GM23338 (cell line): Measurements from ENCODE around the gene S100A6.

Source experiments
- CREB1 ChIP-seq: fragments of 250-450 bp; sonication (Bioruptor Pico); IDR thresholded peaks from 2 replicates; pipeline ENCODE4 v1.5.0; 2020; ENCODE audit warnings: low read depth, mild to moderate bottlenecking, moderate library complexity
- CTCF ChIP-seq, 2 experiments: fragments of 200-600 bp in 1 of 2; sonication (generic) in 1 of 2; conservative IDR thresholded peaks; 2 replicates each; pipeline versions ENCODE4 v1.5.1 to v1.6.1; 2016 to 2017; ENCODE audit warnings: antibody characterized with exemption in 2 of 2, low read depth in 2 of 2, mild to moderate bottlenecking in 2 of 2, moderate library complexity in 1 of 2
- ETS1 ChIP-seq: IDR thresholded peaks from 2 replicates; pipeline ENCODE4 v1.6.1; 2016; ENCODE audit warnings: antibody characterized with exemption
- EZH2 ChIP-seq: fragments of 200-600 bp; sonication (generic); IDR thresholded peaks from one replicate; pipeline ENCODE4 v1.8.0; 2017; ENCODE audit warnings: antibody characterized with exemption, mild to moderate bottlenecking, low read depth; ENCODE audit not compliant: unreplicated experiment
- EZH2phosphoT487 ChIP-seq: fragments of 200-600 bp; sonication (generic); IDR thresholded peaks from one replicate; pipeline ENCODE4 v1.8.1; 2018; ENCODE audit warnings: antibody characterized with exemption; ENCODE audit not compliant: unreplicated experiment
- JUNB ChIP-seq: IDR thresholded peaks from one replicate; pipeline ENCODE4 v1.6.1; 2016; ENCODE audit warnings: antibody characterized with exemption; ENCODE audit not compliant: unreplicated experiment
- NANOG ChIP-seq: IDR thresholded peaks from 2 replicates; pipeline ENCODE4 v1.6.1; 2016; ENCODE audit warnings: antibody characterized with exemption, borderline replicate concordance
- POLR2AphosphoS5 ChIP-seq: IDR thresholded peaks from 2 replicates; pipeline ENCODE4 v1.6.1; 2016; ENCODE audit warnings: antibody characterized with exemption, low read depth
- REST ChIP-seq: IDR thresholded peaks from one replicate; pipeline ENCODE4 v1.6.1; 2018; ENCODE audit warnings: antibody characterized with exemption; ENCODE audit not compliant: unreplicated experiment
- STAT1 ChIP-seq: IDR thresholded peaks from one replicate; pipeline ENCODE4 v1.6.1; 2016; ENCODE audit warnings: antibody characterized with exemption; ENCODE audit not compliant: unreplicated experiment
- ZNF114 ChIP-seq: fragments of 250-450 bp; sonication (Bioruptor Pico); IDR thresholded peaks from 2 replicates; pipeline ENCODE4 v1.5.0; 2020; ENCODE audit warnings: mild to moderate bottlenecking, moderate library complexity
- ZNF331 ChIP-seq: fragments of 250-450 bp; sonication (Bioruptor Pico); IDR thresholded peaks from 2 replicates; pipeline ENCODE4 v1.5.0; 2020; ENCODE audit warnings: low read depth, mild to moderate bottlenecking, moderate library complexity

- TF ChIP-seq CTCF (conservative IDR thresholded peaks at IDR 0.05; ENCODE audit: low read depth in 2 of 2) (no peak), REST (no peak), EZH2phosphoT487 (no peak), EZH2 (no peak), POLR2AphosphoS5 (no peak), CREB1 (no peak), JUNB (no peak), NANOG (no peak), ETS1 (no peak), STAT1 (no peak), ZNF114 (no peak), ZNF331 (no peak)
These were observed 33.7 kb upstream of the S100A6 start for GRCh38 chr1:153569465-153569864.
